Natural killer cell (primary cell): ENCODE measurements around the gene TDRD3. TPM values are rescaled to one million over a fixed set of nuclear protein-coding genes. Genes with fewer than 3 reads are reported as not detected.

ENCODE experiments used
- ATAC-seq, 3 donors: fragments of 150-1000 bp in 2 of 3; fragments of 200-7000 bp in 1 of 3; cut with Tn5 transposase; 1 replicate in 1 of 3; 2 replicates in 2 of 3; pipeline ENCODE4 v1.10.0; 2021; ENCODE audit warnings: mild to moderate bottlenecking in 2 of 3, moderate library complexity in 2 of 3
- DNase-seq, 2 donors: peaks; one replicate each; pipeline versions ENCODE4 v3.0.0 to v3.0.0-alpha.2; 2013 to 2021; ENCODE audit warnings: mixed read lengths in 1 of 2
- H3K27ac ChIP-seq: one replicate; pipeline ENCODE4 v1.5.1; 2013; ENCODE audit warnings: mild to moderate bottlenecking, low read length
- H3K27me3 ChIP-seq: one replicate; pipeline ENCODE4 v1.6.1; 2013; ENCODE audit warnings: low read length; ENCODE audit not compliant: control insufficient read depth, insufficient read depth
- H3K36me3 ChIP-seq: one replicate; pipeline ENCODE4 v1.6.1; 2013; ENCODE audit warnings: low read length; ENCODE audit not compliant: control insufficient read depth, insufficient read depth
- H3K4me1 ChIP-seq: one replicate; pipeline ENCODE4 v1.6.1; 2013; ENCODE audit warnings: low read length; ENCODE audit not compliant: control insufficient read depth, insufficient read depth
- H3K4me3 ChIP-seq: one replicate; pipeline ENCODE4 v1.5.1; 2013; ENCODE audit warnings: low read length
- H3K9me3 ChIP-seq: one replicate; pipeline ENCODE4 v1.6.1; 2013; ENCODE audit warnings: low read length; ENCODE audit not compliant: control insufficient read depth, insufficient read depth
- H3K27ac Mint-ChIP-seq, 2 donors: one replicate each; pipeline ENCODE4 v1.8.0; 2022; ENCODE audit warnings: mild to moderate bottlenecking in 2 of 2, mixed read lengths in 2 of 2, moderate library complexity in 1 of 2
- H3K27me3 Mint-ChIP-seq, 2 donors: one replicate each; pipeline ENCODE4 v1.8.0; 2022; ENCODE audit warnings: low read depth in 2 of 2, mixed read lengths in 2 of 2
- H3K36me3 Mint-ChIP-seq: one replicate; pipeline ENCODE4 v1.8.0; 2022; ENCODE audit warnings: mixed read lengths
- H3K4me1 Mint-ChIP-seq, 2 donors: one replicate each; pipeline ENCODE4 v1.8.0; 2022; ENCODE audit warnings: mixed read lengths in 2 of 2
- H3K4me3 Mint-ChIP-seq: one replicate; pipeline ENCODE4 v1.8.0; 2022; ENCODE audit warnings: mild to moderate bottlenecking, moderate library complexity, mixed read lengths
- H3K9me3 Mint-ChIP-seq, 2 donors: one replicate each; pipeline ENCODE4 v1.8.0; 2022; ENCODE audit warnings: mixed read lengths in 2 of 2
- CTCF ChIP-seq: fragments of 200-600 bp; IDR thresholded peaks from one replicate; pipeline ENCODE4 v1.8.0; 2022; ENCODE audit warnings: antibody characterized with exemption
- WGBS: methylation state at CpG from one replicate; pipeline ENCODE4 v1.1.7; 2013; ENCODE audit warnings: missing lambda C conversion rate; ENCODE audit not compliant: insufficient coverage; 5-methylcytosine and 5-hydroxymethylcytosine counted together
- intact Hi-C: fragments of 100-400 bp; cut with micrococcal nuclease; formaldehyde crosslinking; loops from one replicate; pipeline ENCODE4 v1.14.2; 2022
- total RNA-seq, 4 donors: library from RNA; stranded (reverse); fragments of 120-200 nt in 1 of 4; gene quantifications; one replicate each; pipeline versions ENCODE4 v1.2.3 to v1.2.4, GENCODE V29; 2013 to 2022

Gene TDRD3
- total RNA-seq, 3 donors from 2014 or later (not counting 1 experiment from before 2014, with no cell fraction given): 30.6 to 33.4 (median 32.1) TPM

GRCh38 chr13:60623151-60623550, 226.1 kb downstream of the TDRD3 start:
- Histone ChIP-seq H3K4me1 (no peaks in the 10 kb centered on the region), H3K27ac (no peak overlapping the region), H3K9me3 (no peaks in the 10 kb centered on the region), H3K4me3 (no peak overlapping the region), H3K27me3 (no peaks in the 10 kb centered on the region), H3K36me3 (no peaks in the 10 kb centered on the region)
- no peak for DNase-seq
- H3K4me3 Mint-ChIP-seq: no peak overlapping the region
- no peak for ATAC-seq
- no peaks in the 10 kb centered on the region for H3K4me1 Mint-ChIP-seq
- H3K27ac Mint-ChIP-seq: no peak overlapping the region
- H3K36me3 Mint-ChIP-seq: no peaks in the 10 kb centered on the region
- TF ChIP-seq CTCF: no peak
- H3K9me3 Mint-ChIP-seq: peaks cover 0 to 12% of the 10 kb centered on the region in 2 donors
- intact Hi-C loops: no loop called here
- H3K27me3 Mint-ChIP-seq: no peaks in the 10 kb centered on the region
- WGBS: no CpG with 5 or more reads among the region's 1 CpG

Other genes with a start within 250 kb of the TDRD3 start
- gene DIAPH3, start 233.3 kb upstream of the TDRD3 start, total RNA-seq: 1 to 10 TPM in 1 of 3 donors, under 1 TPM in 2; 0.54 to 1.0 (median 0.98) TPM